ENCODE results near the gene TMEM239. TPM values are rescaled to one million over a fixed set of nuclear protein-coding genes. Genes with fewer than 3 reads are reported as not detected.

Gene TMEM239
- total RNA-seq, 2 donors from 2014 or later = not detected

DNA sequence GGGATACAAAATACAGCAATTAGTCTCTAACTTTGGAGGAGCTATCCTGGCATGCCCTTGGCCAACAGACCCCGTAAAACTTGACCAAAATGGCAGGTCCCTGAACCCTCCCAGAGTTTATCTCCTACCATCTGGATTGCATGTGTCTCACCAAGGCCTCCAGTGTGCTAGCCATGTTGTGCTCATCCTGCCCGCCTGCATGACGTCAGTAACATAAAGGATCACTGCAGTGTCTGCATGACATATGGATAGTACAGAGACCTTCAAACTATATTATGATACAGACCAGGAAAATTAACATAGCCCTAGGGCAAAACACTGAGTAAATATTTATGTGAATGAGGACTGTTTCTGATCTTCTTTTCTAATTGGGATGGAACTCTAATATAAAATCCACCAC is 41.0 kb upstream of the TMEM239 start:
- H3K27me3 ChIP-seq = no peaks in the 10 kb centered on the region
- H3K4me3 ChIP-seq = no peak overlapping the region
- H3K9ac ChIP-seq (ENCODE audit: low read depth in 2 of 2, low read length in 2 of 2) = no peak overlapping the region
- TF ChIP-seq, protein P1, sequence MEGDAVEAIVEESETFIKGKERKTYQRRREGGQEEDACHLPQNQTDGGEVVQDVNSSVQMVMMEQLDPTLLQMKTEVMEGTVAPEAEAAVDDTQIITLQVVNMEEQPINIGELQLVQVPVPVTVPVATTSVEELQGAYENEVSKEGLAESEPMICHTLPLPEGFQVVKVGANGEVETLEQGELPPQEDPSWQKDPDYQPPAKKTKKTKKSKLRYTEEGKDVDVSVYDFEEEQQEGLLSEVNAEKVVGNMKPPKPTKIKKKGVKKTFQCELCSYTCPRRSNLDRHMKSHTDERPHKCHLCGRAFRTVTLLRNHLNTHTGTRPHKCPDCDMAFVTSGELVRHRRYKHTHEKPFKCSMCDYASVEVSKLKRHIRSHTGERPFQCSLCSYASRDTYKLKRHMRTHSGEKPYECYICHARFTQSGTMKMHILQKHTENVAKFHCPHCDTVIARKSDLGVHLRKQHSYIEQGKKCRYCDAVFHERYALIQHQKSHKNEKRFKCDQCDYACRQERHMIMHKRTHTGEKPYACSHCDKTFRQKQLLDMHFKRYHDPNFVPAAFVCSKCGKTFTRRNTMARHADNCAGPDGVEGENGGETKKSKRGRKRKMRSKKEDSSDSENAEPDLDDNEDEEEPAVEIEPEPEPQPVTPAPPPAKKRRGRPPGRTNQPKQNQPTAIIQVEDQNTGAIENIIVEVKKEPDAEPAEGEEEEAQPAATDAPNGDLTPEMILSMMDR (IDR thresholded peaks at IDR 0.05) = no peak
- no peaks in the 10 kb centered on the region for H3K4me1 ChIP-seq
- H3K36me3 ChIP-seq = no peaks in the 10 kb centered on the region
- intact Hi-C loops (cut with DNase I) = no loop called here
- DNase-seq = no peak
- H3K27ac ChIP-seq = no peak overlapping the region
- no peaks in the 10 kb centered on the region for H3K9me3 ChIP-seq

DNA sequence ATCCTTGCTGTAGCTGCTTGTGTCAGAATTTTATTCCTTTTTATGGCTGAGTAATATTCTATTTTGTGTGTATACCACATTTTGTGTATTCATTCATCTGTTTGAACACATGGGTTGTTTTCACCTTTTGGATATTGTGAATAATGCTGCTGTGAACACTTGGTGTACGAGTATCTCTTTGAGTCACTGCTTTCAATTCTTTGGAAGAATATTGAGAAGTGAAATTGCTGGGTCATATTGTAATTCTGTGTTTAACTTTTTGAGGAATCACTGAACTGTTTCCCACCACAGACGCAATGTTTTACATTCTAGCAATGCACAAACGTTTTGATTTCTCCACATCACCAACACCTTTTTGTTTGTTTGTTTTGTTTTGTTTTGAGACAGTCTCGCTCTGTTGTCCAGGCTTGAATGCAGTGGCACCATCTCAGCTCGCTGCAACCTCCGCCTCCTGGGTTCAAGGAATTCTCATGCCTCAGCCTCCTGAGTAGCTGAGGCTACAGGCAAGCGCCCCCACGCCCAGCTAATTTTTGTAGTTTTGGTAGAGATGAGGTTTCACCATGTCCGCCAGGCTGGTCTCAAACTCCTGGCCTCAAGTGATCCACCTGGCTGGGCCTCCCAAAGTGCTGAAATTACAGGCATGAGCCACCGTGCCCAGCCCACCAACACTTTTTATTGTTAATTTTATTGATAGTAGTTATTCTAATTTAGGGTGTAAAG is 37.4 kb upstream of the TMEM239 start:
- Histone ChIP-seq H3K27ac (no peak overlapping the region), H3K4me1 (no peaks in the 10 kb centered on the region), H3K4me3 (no peak overlapping the region), H3K27me3 (no peaks in the 10 kb centered on the region), H3K9me3 (no peaks in the 10 kb centered on the region), H3K36me3 (no peaks in the 10 kb centered on the region), H3K9ac (ENCODE audit: low read depth in 2 of 2, low read length in 2 of 2) (no peak overlapping the region)
- intact Hi-C loops (cut with DNase I) = no loop called here
- TF ChIP-seq, protein P1 (IDR thresholded peaks at IDR 0.05) = no peak
- no peak for DNase-seq

DNA sequence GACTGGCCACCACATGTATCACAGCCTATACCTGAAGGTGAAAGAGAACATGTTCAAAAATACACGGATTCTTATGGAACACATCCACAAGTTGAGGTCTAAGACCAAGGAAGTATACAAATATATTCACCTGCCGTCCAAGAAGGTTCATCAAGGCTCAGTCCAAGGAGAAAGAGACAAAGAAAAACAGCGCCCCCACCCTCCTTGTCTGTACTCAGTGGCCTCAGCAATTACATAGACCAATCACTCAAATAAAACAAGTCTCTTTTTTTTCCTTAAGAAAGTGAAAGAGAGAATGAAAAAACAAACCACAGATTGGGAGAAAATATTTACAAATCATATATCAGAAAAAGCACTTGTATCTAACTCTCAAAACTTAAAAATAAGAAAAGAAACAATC is 35.2 kb upstream of the TMEM239 start:
- H3K36me3 ChIP-seq = no peaks in the 10 kb centered on the region
- DNase-seq = no peak
- H3K4me1 ChIP-seq = no peaks in the 10 kb centered on the region
- no peak overlapping the region for H3K9ac ChIP-seq (ENCODE audit: low read depth in 2 of 2, low read length in 2 of 2)
- no peak overlapping the region for H3K27ac ChIP-seq
- H3K27me3 ChIP-seq = no peaks in the 10 kb centered on the region
- intact Hi-C loops (cut with DNase I) = no loop called here
- H3K9me3 ChIP-seq = no peaks in the 10 kb centered on the region
- TF ChIP-seq, protein P1 (IDR thresholded peaks at IDR 0.05) = no peak
- no peak overlapping the region for H3K4me3 ChIP-seq

DNA sequence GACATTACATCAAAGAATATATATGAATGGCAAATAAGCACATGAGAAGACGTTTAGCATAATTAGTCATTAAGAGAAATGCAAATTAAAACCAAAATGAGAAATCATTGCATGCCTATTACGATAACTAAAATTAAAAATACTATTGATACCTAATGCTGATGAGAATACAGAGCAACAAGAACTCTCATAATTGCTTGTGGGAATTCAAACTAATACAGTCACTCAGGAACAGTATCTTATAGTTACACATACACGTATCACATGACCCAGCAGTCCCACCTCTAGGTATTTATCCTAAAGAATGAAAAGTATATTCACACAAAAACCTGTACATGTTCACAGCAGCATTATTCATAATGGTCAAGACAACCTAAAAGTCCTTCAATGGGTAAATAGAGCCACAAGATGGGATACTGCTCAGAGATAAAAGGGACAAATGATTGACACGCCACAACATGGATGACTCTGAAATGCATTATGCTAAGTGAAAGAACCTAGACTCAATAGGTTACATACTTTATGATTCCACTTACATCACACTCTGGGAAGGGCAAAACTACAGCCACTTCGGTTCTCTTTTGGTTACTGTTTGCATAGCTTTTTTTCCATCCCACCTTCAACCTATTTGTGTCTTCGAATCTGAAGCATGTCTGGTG is 32.1 kb upstream of the TMEM239 start:
- Histone ChIP-seq H3K4me3 (no peak overlapping the region), H3K4me1 (no peaks in the 10 kb centered on the region), H3K27me3 (no peaks in the 10 kb centered on the region), H3K27ac (no peak overlapping the region), H3K9me3 (no peaks in the 10 kb centered on the region), H3K36me3 (no peaks in the 10 kb centered on the region), H3K9ac (ENCODE audit: low read depth in 2 of 2, low read length in 2 of 2) (no peak overlapping the region)
- DNase-seq = no peak
- TF ChIP-seq, protein P1 (IDR thresholded peaks at IDR 0.05) = no peak
- intact Hi-C loops (cut with DNase I) = no loop called here

DNA sequence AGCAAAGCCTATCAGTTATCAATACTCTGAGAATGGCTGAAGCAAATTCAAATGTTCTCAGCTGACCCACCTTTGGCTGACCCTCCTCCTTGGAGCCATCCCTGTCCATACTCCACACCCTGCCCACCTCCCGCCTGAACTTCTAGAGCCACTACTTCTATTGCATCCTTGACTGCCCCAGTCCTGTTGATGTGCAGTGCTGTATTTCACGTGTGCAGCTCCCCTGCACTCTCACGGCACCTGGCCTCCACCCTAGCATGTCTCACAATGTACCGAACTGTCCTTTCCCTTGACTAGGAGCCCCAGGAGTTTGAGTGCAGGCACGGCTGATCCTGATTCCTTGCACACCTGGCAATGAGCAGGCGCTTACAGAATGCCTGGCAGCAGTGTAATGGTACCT is 22.7 kb upstream of the TMEM239 start:
- H3K9me3 ChIP-seq = no peaks in the 10 kb centered on the region
- H3K27ac ChIP-seq = no peak overlapping the region
- intact Hi-C loops (cut with DNase I) = no loop called here
- H3K27me3 ChIP-seq = peaks cover 3% of the 10 kb centered on the region
- H3K36me3 ChIP-seq = no peaks in the 10 kb centered on the region
- DNase-seq = no peak
- TF ChIP-seq, protein P1 (IDR thresholded peaks at IDR 0.05) = no peak
- H3K4me1 ChIP-seq = no peaks in the 10 kb centered on the region
- H3K4me3 ChIP-seq = no peak overlapping the region
- H3K9ac ChIP-seq (ENCODE audit: low read depth in 2 of 2, low read length in 2 of 2) = no peak overlapping the region
